HK-2 (cell line): ENCODE measurements around the gene STYXL1.

Source experiments
- DNase-seq: peaks from one replicate; pipeline ENCODE4 v3.0.0-alpha.2; 2018; ENCODE audit not compliant: unreplicated experiment

STYXL1 gene

GRCh38 chr7:75957021-75957736, 90.6 kb downstream of the STYXL1 start:
- no peak for DNase-seq

GRCh38 chr7:75955331-75955955, 92.4 kb downstream of the STYXL1 start:
- no peak for DNase-seq

- no peak for DNase-seq
These were observed 93.9 kb downstream of the STYXL1 start for GRCh38 chr7:75953931-75954330.

GRCh38 chr7:75953431-75953830, 94.4 kb downstream of the STYXL1 start:
- DNase-seq, result no peak

GRCh38 chr7:75951506-75951905, 96.3 kb downstream of the STYXL1 start:
- DNase-seq, result no peak

- no peak for DNase-seq
These were observed 97.6 kb downstream of the STYXL1 start for GRCh38 chr7:75950111-75950681.

GRCh38 chr7:75948179-75948578, 99.6 kb downstream of the STYXL1 start:
- DNase-seq, result no peak
